A172 (cell line): ENCODE data around the gene VPS36. TPM values are rescaled to one million over a fixed set of nuclear protein-coding genes. Genes with fewer than 3 reads are reported as not detected.
"Not testable (repeated sequence)": the region's sequence is repeated elsewhere in the genome, so short reads cannot be mapped to it uniquely, and the experiment has no call there.

ENCODE experiments used
- DNase-seq: peaks from one replicate; pipeline ENCODE4 v3.0.0-alpha.2; 2015; ENCODE audit warnings: low spot score
- total RNA-seq: library from RNA; depleted of rRNA; stranded (reverse); fragments of >200 nt; shearing (Covaris generic); gene quantifications from 2 replicates; pipeline ENCODE4 v1.2.3, GENCODE V29; 2014

The VPS36 gene
- total RNA-seq, 1 experiment from 2014 or later: 45.3 TPM

GRCh38 chr13:52446265-52446664 lies 4.2 kb downstream of the VPS36 start:
- no peak for DNase-seq

GRCh38 chr13:52432456-52432855 lies 18.0 kb downstream of the VPS36 start:
- no peak for DNase-seq

- peak; percentile 71 for DNase-seq
Measured at GRCh38 chr13:52428295-52428694, 22.1 kb downstream of the VPS36 start.

GRCh38 chr13:52421216-52421615 lies 29.2 kb downstream of the VPS36 start:
- no peak for DNase-seq

GRCh38 chr13:52419080-52419479 lies 31.4 kb downstream of the VPS36 start:
- no peak for DNase-seq

- DNase-seq: peak; percentile 19
Measured at GRCh38 chr13:52414963-52415362, 35.5 kb downstream of the VPS36 start.

GRCh38 chr13:52414051-52414450 lies 36.4 kb downstream of the VPS36 start:
- DNase-seq: no peak

GRCh38 chr13:52412128-52412527 lies 38.3 kb downstream of the VPS36 start:
- DNase-seq: no peak

GRCh38 chr13:52411629-52412028 lies 38.8 kb downstream of the VPS36 start:
- DNase-seq: no peak

- not testable (repeated sequence) for DNase-seq
Measured at GRCh38 chr13:52408071-52408658, 42.3 kb downstream of the VPS36 start.

- not testable (repeated sequence) for DNase-seq
Measured at GRCh38 chr13:52407436-52407835, 43.0 kb downstream of the VPS36 start.

- no peak for DNase-seq
Measured at GRCh38 chr13:52406629-52407028, 43.8 kb downstream of the VPS36 start.

- peak; percentile 55 for DNase-seq
Measured at GRCh38 chr13:52405767-52406494, 44.5 kb downstream of the VPS36 start, which contains the start of gene THSD1. THSD1 (minus strand) TSS chr13:52406172; CDS start chr13:52402600, 3,572 bp downstream.

- DNase-seq: no peak
Measured at GRCh38 chr13:52405369-52405766, 45.1 kb downstream of the VPS36 start.

GRCh38 chr13:52399708-52400107 lies 50.7 kb downstream of the VPS36 start:
- DNase-seq: no peak

- no peak for DNase-seq
Measured at GRCh38 chr13:52399046-52399445, 51.4 kb downstream of the VPS36 start.

- no peak for DNase-seq
Measured at GRCh38 chr13:52395704-52396103, 54.7 kb downstream of the VPS36 start.

- DNase-seq: no peak
Measured at GRCh38 chr13:52394586-52394985, 55.8 kb downstream of the VPS36 start.

- no peak for DNase-seq
Measured at GRCh38 chr13:52393572-52394357, 56.7 kb downstream of the VPS36 start.

GRCh38 chr13:52387721-52388120 lies 62.7 kb downstream of the VPS36 start:
- DNase-seq: no peak

GRCh38 chr13:52385870-52386269 lies 64.6 kb downstream of the VPS36 start:
- DNase-seq: no peak

GRCh38 chr13:52383366-52383765 lies 67.1 kb downstream of the VPS36 start:
- peak; percentile 23 for DNase-seq

- no peak for DNase-seq
Measured at GRCh38 chr13:52378312-52378711, 72.1 kb downstream of the VPS36 start.
